ENCODE measurements around the gene P3H2.

Gene P3H2

DNA sequence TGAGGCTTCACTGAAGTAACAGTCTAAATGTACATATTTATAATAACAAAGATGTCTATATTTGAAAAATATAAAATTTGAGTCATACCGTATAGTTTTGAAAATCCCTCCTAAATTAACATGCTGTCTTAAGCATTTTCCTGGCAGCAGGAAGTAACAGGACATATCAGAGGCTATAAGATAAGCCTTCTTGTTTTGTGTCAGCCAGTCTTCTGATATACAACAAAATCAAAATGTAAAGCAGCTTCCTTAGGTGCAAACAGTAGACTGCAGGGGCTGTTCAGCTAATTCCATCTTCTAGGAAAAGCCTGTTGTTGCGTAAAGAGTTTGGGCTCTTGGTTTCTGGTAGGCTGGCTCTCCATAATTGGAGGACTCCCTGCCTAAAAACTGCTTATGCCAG is 56.0 kb downstream of the P3H2 start:
- DNase-seq (ENCODE audit: low read depth, low spot score), result no peak
- no peak overlapping the region for H3K4me3 ChIP-seq (ENCODE audit: low read length)

DNA sequence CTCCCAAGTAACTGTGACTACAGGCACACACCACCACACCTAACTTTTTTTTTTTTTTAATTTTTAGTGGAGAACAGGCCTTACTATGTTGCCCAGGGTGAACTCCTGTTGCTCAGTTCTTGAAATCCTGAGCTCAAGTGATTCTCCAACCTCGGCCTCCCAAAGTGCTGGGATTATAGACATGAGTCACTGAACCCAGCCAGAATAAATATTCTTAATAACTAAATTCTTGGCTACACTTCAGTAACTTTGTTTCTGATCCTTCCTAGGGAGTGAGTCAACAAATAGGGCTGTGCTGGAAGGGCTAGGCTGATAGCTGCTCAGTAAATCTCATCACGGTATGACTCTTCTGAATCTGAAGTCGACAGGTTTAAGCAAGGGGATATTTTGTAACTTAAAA is 56.6 kb downstream of the P3H2 start:
- DNase-seq (ENCODE audit: low read depth, low spot score), result no peak
- no peak overlapping the region for H3K4me3 ChIP-seq (ENCODE audit: low read length)

DNA sequence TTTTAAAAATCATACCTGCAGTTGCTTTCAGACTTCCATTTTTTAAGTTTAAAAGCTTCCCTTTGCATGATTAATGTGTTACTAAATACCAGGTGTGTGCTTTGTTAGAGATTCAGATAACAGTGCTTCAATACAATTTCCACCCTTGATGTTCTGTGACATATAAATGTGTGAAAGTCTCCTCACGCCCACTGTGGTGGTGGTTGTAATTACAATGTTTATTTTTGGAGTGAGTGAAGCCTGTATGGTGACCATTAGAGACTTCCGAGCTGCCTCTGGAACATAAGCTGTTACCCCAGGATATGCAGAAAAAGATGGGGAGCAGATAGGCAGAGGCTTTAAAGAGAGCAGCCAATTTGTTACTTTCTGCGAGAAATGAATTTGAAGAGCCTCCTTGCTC is 57.2 kb downstream of the P3H2 start:
- DNase-seq (ENCODE audit: low read depth, low spot score), result no peak
- H3K4me3 ChIP-seq (ENCODE audit: low read length), result no peak overlapping the region

DNA sequence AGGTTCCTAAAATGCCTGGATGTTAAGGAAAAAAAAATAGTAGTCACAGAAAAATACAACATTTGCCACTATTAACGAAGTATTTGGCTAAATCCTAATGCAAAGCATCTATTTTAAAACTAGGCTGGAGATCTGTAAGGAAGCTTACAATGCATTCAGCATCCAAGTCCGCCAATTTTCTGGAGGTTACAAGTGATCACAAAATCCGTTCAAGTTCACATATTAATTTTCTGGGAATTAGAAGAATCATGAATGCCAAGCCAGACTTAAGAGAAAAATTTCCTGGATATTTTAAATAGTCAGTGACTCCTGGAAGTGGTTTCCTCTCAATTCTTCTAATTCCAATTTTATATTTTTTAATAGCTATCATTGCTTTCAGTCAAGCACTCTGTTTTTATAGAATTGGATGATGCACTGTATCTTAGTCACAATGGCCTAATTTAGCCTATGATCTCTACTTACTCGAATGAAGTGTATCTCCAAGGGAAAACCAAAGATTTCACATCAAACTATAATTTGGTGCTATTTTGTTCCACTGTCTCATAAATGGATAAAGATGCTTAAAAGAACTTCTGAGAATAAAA is 60.4 kb downstream of the P3H2 start:
- H3K4me3 ChIP-seq (ENCODE audit: low read length), result no peak overlapping the region
- DNase-seq (ENCODE audit: low read depth, low spot score), result no peak

DNA sequence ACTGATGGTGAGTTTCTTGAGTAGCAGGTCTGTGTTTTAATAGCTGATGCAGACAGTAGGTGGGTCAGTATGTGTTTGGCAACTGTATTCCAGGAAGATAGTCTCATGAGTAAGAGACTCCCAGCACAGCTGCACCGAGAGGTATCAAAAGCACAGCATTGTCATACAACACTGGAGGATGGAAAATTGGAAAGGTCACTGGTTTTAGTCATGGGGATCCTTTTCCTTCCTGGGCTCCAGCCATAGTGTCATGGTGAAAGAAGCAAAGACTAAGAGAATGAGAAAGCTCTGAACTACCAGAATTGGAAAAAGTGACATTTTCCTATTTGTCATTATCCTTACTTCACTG is 61.5 kb downstream of the P3H2 start:
- no peak for DNase-seq (ENCODE audit: low read depth, low spot score)
- H3K4me3 ChIP-seq (ENCODE audit: low read length), result no peak overlapping the region

DNA sequence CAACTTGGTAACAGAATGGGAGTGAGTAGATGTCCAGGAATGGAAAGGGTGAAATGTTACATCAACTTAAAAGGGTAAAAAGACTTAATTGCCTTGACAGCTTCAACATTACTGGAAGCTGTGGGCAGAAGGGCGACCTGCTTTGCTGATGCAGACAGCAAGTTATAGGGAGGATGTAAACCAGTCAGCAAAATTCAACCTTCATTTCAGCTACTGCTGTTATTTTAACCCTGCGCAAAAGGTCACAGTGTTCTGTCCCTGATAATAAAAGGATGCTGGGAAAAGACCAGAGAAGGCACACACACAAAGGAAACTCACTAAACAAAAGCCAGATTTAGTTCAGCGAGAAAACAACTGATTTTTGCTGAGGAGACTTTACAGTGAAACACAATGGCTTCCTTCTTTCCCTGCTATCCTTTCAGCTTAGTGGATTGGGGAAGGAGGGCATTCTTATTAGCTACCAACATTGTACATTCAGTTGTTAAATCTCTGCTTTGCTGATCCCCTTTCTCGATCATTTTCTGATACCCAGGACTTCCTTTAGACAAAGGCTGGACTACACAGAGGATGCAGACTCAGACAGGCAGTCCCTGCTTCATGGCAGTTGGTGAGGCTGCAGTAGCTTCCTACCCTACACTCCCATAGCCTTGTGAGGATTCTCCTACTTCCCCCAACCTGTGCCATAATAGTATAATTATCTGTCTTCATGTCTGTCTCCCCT is 62.0 kb downstream of the P3H2 start:
- no peak overlapping the region for H3K4me3 ChIP-seq (ENCODE audit: low read length)
- DNase-seq (ENCODE audit: low read depth, low spot score), result no peak

DNA sequence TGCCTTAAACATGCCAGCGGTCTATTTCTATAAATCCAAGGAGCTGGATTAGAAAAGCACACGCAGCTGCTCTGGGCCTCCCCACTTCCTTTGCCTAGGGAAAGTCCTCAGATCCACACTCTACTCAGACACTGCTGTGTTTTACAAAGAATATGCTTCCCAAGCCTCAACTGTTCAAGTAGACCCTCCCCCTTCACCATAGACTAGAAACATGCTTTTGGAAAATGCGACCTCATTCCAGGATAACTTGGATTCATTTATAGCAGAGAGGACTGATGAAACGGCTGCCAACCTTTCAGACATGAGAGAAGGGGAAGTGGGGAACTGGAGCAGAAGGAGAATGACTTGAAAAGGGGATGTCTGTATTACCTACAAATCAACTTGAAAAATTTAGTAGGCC is 64.0 kb downstream of the P3H2 start:
- DNase-seq (ENCODE audit: low read depth, low spot score), result no peak
- no peak overlapping the region for H3K4me3 ChIP-seq (ENCODE audit: low read length)

DNA sequence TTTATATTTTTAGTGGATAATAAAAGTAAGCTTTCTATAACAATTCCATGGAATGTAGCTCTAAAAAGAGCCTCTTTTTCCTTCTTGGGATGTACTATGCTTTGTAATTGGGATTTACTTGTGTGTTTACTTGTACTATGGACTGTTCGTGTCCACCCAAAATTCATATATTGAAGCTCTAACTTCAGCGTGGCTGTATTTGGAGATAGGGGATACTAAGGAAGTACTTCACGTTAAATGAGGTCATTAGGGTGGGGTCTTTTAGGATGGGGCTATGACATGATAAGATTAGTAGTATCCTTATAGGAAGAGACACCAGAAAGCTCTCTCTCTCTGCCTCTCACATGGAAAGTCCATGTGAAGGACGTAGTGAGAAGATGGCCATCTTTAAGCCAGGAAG is 64.9 kb downstream of the P3H2 start:
- no peak overlapping the region for H3K4me3 ChIP-seq (ENCODE audit: low read length)

DNA sequence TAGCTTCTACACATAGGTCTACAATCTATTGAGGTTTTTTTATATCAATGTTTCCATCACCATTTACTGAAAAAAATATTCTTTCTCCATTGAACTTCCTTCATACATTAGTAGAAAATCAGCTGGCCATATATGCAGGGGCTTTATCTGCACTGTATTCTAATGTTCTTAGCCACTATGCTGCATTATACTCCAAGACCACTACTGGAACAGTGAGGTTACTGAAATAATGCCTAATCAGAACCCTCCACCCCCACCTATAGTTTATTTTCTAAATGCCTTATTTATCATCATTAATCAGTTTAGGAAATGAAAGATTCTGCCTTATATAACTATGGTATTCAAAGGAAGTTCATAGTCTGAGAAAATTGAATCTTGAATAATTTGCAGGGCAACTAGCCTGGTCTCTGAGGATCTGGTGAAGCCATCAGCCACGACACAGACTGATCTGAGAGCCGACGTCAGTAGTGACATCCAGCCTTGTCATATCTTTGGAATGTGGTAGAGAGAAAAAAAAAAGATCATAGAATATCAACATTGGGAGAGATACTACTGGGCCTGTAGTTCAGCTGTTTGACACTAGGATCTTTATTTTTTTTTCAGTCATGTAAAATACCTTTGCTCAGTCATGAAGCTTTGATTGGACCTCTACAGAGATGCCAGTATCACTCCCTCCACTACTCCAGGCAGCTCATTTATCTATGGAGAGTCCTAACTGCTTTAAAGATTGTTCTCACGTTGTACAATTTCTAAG is 66.6 kb downstream of the P3H2 start:
- H3K4me3 ChIP-seq (ENCODE audit: low read length), result no peak overlapping the region
- DNase-seq (ENCODE audit: low read depth, low spot score), result no peak

More for the DNA sequence above, 64.9 kb downstream of the P3H2 start:
- DNase-seq (ENCODE audit: low read depth, low spot score), result no peak

DNA sequence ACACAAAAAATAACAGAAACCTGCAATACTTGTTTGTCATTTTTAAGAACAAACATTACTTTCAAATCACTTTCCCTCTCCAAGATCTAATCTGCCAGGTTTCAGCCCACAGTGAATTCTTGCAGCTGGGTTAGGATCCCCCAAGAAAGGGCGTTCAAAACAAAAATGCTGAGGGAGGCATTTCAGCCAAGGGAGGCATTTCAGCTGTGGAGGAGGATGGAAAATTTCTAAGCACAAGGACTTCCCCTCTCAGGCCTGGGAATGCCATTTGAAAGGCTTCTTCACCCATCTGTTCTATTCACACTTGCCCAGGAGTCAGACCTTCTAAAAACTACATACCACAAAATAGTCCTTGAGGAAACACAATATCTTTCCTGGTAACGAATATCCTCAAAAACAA is 69.1 kb downstream of the P3H2 start:
- no peak for DNase-seq (ENCODE audit: low read depth, low spot score)
- no peak overlapping the region for H3K4me3 ChIP-seq (ENCODE audit: low read length)

DNA sequence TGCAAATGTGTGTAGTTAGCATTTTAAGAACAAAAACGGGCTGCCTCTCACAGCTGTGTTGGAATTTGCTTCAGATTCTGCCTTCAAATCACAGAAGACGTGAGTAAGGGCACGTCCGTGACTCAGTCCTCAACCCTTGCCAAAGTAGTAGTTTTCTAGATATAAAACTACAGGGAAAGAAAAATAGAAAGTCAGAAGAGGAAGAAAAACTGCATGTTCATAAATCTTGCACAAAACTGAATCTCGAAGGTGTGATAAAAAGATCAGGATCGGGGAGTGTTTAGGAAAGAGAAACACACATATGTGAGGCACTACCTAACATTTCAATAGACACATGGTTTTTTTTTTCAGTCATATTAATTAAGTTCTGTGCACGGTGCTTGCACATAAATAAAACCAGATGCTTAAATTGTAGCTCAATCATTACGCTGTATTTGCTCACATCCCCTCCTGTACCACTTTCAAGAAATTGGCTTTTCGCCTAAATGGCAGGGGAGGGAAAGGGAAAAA is 71.7 kb downstream of the P3H2 start:
- no peak overlapping the region for H3K4me3 ChIP-seq (ENCODE audit: low read length)
- no peak for DNase-seq (ENCODE audit: low read depth, low spot score)

DNA sequence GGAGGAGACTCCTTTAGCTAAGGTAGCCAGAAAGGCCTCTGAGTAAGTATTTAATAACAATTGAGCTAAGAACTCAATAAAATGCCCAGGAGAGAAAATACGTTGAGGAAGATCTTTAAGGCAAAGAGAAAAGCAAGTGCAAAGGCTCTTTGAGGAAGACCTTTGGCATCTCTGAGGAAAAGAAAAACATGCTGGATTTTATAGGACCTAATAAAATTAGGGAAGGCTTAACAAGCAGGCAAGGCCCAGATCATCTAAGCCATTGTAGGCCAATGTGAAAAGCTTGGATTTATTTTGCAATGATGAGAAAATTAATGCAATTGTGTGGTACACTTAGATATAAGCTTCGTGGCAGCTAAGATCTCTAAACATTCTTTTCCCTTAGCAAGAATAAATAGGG is 75.7 kb downstream of the P3H2 start:
- H3K4me3 ChIP-seq (ENCODE audit: low read length), result no peak overlapping the region
- DNase-seq (ENCODE audit: low read depth, low spot score), result no peak

DNA sequence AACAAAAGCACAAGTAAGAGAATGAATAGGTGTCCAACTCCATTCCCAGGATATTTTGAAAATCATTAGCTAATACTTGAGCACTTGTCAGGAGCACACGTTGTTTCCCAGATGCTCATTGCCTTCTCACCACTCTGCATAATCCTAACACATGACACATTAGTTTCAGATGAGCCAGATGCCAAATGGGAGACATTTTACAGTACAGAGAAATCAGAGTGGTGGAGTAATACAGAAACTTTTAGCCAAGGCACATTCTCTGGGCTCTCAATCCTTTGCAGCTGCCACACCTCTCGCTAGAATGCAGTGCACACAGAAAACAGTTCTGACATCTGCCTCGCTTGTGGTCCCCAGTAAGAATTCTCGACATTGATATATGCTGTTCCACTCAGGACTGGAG is 76.6 kb downstream of the P3H2 start:
- no peak overlapping the region for H3K4me3 ChIP-seq (ENCODE audit: low read length)
- DNase-seq (ENCODE audit: low read depth, low spot score), result no peak

DNA sequence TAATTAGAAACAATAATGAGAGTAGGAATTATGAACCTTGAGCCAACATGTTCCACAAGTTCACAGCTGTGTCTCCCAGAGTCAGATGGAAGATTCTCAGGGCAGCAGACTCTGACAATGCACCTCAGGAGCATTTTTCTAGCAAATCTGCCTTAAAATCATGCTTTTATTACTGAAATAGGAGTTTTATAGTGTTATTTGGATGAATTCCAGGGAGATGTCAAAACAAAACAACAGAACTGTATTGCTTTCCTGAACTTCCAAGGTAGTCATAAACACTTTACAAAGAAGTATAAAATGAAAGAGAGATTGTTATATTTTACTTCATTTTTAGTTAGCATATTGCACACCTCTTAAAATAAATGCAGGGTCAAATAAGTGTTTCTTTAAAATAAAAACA is 77.0 kb downstream of the P3H2 start:
- H3K4me3 ChIP-seq (ENCODE audit: low read length), result no peak overlapping the region
- no peak for DNase-seq (ENCODE audit: low read depth, low spot score)

DNA sequence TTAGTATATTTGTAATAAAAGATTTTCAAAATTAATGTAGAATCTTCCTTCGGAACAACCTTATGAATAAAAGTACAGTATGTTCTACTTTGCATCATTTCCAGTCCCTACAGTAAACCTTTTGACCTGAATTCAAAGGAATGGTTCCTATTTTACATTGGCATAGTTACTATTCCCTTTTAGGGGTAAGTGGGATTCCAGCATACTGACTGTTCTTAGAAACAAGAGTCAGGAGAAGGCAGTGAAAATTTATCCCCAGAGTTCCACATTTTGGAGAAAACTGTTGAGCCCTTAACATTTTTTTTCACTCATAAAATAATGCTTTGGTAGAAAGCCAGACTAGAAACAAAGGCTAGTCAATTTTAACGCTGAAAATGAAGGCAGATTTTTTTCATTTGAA is 78.1 kb downstream of the P3H2 start:
- no peak overlapping the region for H3K4me3 ChIP-seq (ENCODE audit: low read length)

DNA sequence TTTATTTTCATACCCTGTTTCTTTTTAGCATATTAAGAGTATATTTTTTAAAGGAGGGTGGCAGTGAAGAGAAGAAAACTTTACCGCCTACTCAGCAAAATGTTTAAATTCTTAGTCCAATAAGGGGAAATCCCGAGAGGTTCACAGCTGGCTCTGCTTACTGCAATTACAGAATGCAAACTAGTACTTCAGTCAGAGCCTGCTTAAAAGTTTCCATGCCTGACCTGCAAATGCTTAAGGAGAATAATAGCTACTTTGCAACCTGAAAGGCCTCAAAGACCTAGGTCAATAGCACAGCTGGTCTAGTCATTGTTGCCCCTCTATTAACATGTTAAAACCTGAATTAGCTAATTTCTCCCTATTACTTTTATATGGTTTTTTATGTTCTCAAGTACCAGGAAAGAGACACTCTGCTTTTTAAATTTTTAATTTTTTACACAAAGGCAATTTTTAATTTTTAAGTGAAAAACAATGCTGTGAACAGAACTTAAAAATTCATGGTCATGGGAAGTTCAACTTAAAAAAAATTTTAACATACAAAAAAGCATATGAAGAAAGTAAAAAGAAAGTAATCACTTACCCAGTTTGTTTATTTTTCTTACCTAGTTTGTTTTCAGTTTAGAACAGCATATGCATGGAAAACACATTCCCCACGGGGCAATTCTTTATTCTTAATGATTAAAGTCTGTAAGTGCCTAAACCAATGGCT is 79.2 kb downstream of the P3H2 start:
- H3K4me3 ChIP-seq (ENCODE audit: low read length), result no peak overlapping the region
- DNase-seq (ENCODE audit: low read depth, low spot score), result no peak

More for the DNA sequence above, 78.1 kb downstream of the P3H2 start:
- DNase-seq (ENCODE audit: low read depth, low spot score), result no peak

DNA sequence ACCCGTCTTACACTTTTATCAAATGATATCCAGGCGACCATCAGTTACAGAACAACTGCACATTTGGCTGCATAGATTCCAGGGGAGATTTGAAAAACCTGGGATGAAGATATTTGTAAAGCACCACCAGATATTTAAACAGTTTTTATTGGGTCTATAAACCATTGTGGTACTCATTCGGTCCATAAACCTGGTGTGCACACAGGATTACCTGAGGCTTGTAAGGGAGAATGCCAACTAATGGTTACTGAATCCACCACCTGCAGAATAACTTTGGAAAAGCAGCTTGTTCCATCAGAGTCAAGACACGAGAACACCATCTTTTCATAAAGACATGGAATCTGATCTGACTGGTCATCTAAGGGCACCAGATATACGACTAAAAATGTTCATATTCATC is 80.6 kb downstream of the P3H2 start:
- no peak for DNase-seq (ENCODE audit: low read depth, low spot score)
- H3K4me3 ChIP-seq (ENCODE audit: low read length), result no peak overlapping the region

DNA sequence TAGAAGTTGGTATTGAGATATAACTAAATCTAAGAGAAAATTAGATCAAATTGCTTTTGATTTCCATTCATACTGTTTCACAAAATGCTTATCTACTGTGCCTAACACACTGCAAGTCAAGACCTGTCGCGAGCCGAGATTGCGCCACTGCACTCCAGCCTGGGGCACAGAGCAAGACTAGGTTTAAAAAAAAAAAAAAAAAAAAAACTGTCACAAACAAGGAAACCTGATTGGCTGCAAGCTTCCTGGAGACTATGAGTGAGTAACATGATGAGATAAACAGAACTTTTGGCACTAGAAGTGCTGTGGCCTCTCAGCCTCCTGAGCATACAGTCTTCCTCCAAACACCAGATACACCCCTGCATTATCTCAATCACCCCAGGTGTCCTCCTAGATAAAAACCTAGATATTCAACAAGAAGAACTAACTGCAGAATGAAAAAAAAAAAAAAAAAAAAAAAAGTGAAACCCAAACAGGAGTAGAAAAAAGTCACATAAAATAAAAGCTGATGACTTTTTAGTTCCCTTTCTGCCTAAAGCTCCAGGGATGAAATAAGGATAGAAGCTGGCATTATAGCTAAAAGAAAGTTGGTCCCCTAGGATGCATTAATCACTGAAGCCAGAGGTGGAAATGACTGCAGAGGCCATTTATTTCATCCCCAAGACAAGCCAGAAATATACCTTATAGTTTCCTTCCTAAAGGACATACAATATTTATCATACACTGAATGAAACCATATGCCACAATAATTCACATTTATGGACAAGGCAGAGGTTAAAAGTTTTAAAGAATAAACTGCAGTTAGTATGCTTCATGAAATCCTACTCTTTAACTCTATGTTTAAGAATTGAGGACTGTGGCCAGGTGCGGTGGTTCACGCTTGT is 82.4 kb downstream of the P3H2 start:
- no peak for DNase-seq (ENCODE audit: low read depth, low spot score)
- no peak overlapping the region for H3K4me3 ChIP-seq (ENCODE audit: low read length)

DNA sequence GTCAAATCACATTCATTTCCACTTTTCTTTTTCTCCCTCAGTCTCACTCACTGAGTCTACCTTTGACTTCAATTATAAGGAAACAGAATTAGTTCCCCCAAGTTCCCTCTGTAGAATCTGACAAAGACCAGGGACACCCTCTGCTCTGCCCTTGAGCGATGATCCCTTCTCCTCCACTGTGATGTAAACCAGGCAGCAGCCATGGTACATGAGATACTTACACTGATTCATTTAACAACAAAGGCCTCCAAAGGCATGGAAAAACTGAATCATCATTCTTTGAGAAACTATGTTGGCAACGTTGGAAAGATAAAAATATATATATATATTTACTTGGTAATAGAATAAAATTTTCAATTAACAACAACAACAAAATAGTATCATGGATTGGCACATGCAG is 84.1 kb downstream of the P3H2 start:
- DNase-seq (ENCODE audit: low read depth, low spot score), result no peak
- H3K4me3 ChIP-seq (ENCODE audit: low read length), result no peak overlapping the region
